SK-N-SH (cell line): ENCODE measurements around the gene LRRC51. TPM values are rescaled to one million over a fixed set of nuclear protein-coding genes. Genes with fewer than 3 reads are reported as not detected.

Experiments
- CTCF ChIA-PET: fragments of 300-600, 350-600 bp; formaldehyde crosslinking; extraction: SDS; loops from one replicate; lab custom pipeline; 2021; lab: Yijun Ruan, JAX
- POLR2A ChIA-PET: fragments of 350-600 bp; sonication (Branson Sonifier 250); formaldehyde crosslinking; extraction: SDS; loops from one replicate; lab custom pipeline; 2020; ENCODE audit warnings: antibody characterized with exemption, inconsistent platforms; lab: Yijun Ruan, JAX
- DNase-seq: peaks from one replicate; pipeline ENCODE4 v3.0.0; 2012
- H2AFZ ChIP-seq: fragments of 200-600 bp; sonication (generic); 2 replicates; pipeline ENCODE4 v1.8.1; 2016; ENCODE audit warnings: antibody characterized with exemption, mild to moderate bottlenecking, low read depth
- H3F3A ChIP-seq: fragments of 200-600 bp; sonication (generic); replicated peaks from 2 replicates; pipeline ENCODE3; 2016; ENCODE audit warnings: antibody characterized with exemption, mild to moderate bottlenecking; ENCODE audit not compliant: insufficient read depth
- H3K27ac ChIP-seq, 2 experiments: fragments of 200-500 bp in 1 of 2; fragments of 200-600 bp in 1 of 2; sonication (Bioruptor generic) in 1 of 2; sonication (generic), shearing (Covaris generic) in 1 of 2; 2 replicates each; pipeline versions ENCODE4 v1.5.1 to v1.6.1; 2014 to 2016; ENCODE audit warnings: low read depth in 2 of 2, inconsistent platforms in 1 of 2, low read length in 1 of 2, mild to moderate bottlenecking in 1 of 2, mixed read lengths in 1 of 2
- H3K27me3 ChIP-seq: fragments of 200-600 bp; sonication (generic), shearing (Covaris generic); 2 replicates; pipeline ENCODE4 v1.6.1; 2016; ENCODE audit warnings: mixed run types; ENCODE audit not compliant: insufficient read depth
- H3K36me3 ChIP-seq, 2 experiments: fragments of 200-500 bp in 1 of 2; fragments of 200-600 bp in 1 of 2; sonication (Bioruptor generic) in 1 of 2; sonication (generic) in 1 of 2; replicated peaks in 1 of 2; 2 replicates each; pipeline versions ENCODE3 to v1.5.1; 2014 to 2016; ENCODE audit warnings: low read length in 1 of 2, mild to moderate bottlenecking in 1 of 2; ENCODE audit not compliant: insufficient read depth in 2 of 2, control insufficient read depth in 1 of 2
- H3K4me1 ChIP-seq, 2 experiments: fragments of 200-500 bp in 1 of 2; fragments of 200-600 bp in 1 of 2; sonication (Bioruptor generic) in 1 of 2; sonication (generic), shearing (Covaris generic) in 1 of 2; 2 replicates each; pipeline versions ENCODE4 v1.5.1 to v1.6.1; 2014 to 2016; ENCODE audit warnings: low read depth in 1 of 2, low read length in 1 of 2, mixed run types in 1 of 2; ENCODE audit not compliant: insufficient read depth in 2 of 2, control insufficient read depth in 1 of 2
- H3K4me2 ChIP-seq: fragments of 200-600 bp; sonication (generic), shearing (Covaris generic); 2 replicates; pipeline ENCODE4 v1.6.1; 2017; ENCODE audit warnings: mixed run types
- H3K4me3 ChIP-seq, 2 experiments: fragments of 200-500 bp in 1 of 2; fragments of 200-600 bp in 1 of 2; sonication (Bioruptor generic) in 1 of 2; sonication (generic), shearing (Covaris generic) in 1 of 2; 2 replicates each; pipeline versions ENCODE4 v1.5.1 to v1.8.1; 2014 to 2016; ENCODE audit warnings: low read depth in 2 of 2, inconsistent platforms in 1 of 2, low read length in 1 of 2, mild to moderate bottlenecking in 1 of 2, mixed read lengths in 1 of 2, moderate library complexity in 1 of 2
- H3K79me2 ChIP-seq: fragments of 200-600 bp; sonication (generic); 2 replicates; pipeline ENCODE4 v1.8.1; 2017; ENCODE audit warnings: mild to moderate bottlenecking; ENCODE audit not compliant: insufficient read depth
- H3K9ac ChIP-seq: fragments of 200-600 bp; sonication (generic); 2 replicates; pipeline ENCODE4 v1.6.1; 2017; ENCODE audit warnings: mixed run types
- H3K9me2 ChIP-seq: fragments of 200-600 bp; sonication (generic); 2 replicates; pipeline ENCODE4 v1.6.1; 2017; ENCODE audit warnings: mixed run types
- H3K9me3 ChIP-seq: fragments of 200-600 bp; sonication (generic); 2 replicates; pipeline ENCODE4 v1.6.1; 2017; ENCODE audit warnings: mixed run types, mild to moderate bottlenecking, moderate library complexity
- H4K20me1 ChIP-seq: fragments of 200-600 bp; sonication (generic); 2 replicates; pipeline ENCODE4 v1.6.1; 2017; ENCODE audit warnings: mild to moderate bottlenecking, mixed run types; ENCODE audit not compliant: insufficient read depth
- CHD2 ChIP-seq: fragments of 150-350 bp; IDR thresholded peaks from 2 replicates; pipeline ENCODE4 v1.6.1; 2018; ENCODE audit warnings: low read length; ENCODE audit not compliant: partially characterized antibody
- ELF1 ChIP-seq: IDR thresholded peaks from 2 replicates; pipeline ENCODE4 v1.4.0; 2012
- EP300 ChIP-seq, 2 experiments: IDR thresholded peaks; 2 replicates each; pipeline versions ENCODE4 v1.4.0 to v1.6.1; 2012; ENCODE audit warnings: borderline replicate concordance in 1 of 2, low read depth in 1 of 2, low read length in 1 of 2
- EZH2phosphoT487 ChIP-seq: fragments of 200-600 bp; sonication (generic); IDR thresholded peaks from 2 replicates; pipeline ENCODE4 v1.6.1; 2017; ENCODE audit warnings: low read depth, mixed run types, mild to moderate bottlenecking, antibody characterized with exemption, moderate library complexity, borderline replicate concordance
- FOSL2 ChIP-seq: IDR thresholded peaks from 2 replicates; pipeline ENCODE4 v1.4.0; 2012; ENCODE audit warnings: low read depth, mild to moderate bottlenecking, moderate library complexity, borderline replicate concordance
- GABPA ChIP-seq: IDR thresholded peaks from 2 replicates; pipeline ENCODE4 v1.4.0; 2012; ENCODE audit warnings: low read depth, mild to moderate bottlenecking
- MEF2A ChIP-seq: IDR thresholded peaks from 2 replicates; pipeline ENCODE4 v1.4.0; 2012; ENCODE audit warnings: low read depth, borderline replicate concordance
- MXI1 ChIP-seq: IDR thresholded peaks from 2 replicates; pipeline ENCODE4 v1.6.1; 2012; ENCODE audit warnings: mild to moderate bottlenecking, low read depth, low read length, improper control_type of control experiment
- NRF1 ChIP-seq: IDR thresholded peaks from 2 replicates; pipeline ENCODE4 v1.6.1; 2012; ENCODE audit warnings: low read depth, mild to moderate bottlenecking, low read length
- POLR2AphosphoS5 ChIP-seq: IDR thresholded peaks from 2 replicates; pipeline ENCODE4 v1.6.1; 2012; ENCODE audit warnings: low read depth, low read length
- RCOR1 ChIP-seq: fragments of 150-350 bp; IDR thresholded peaks from 2 replicates; pipeline ENCODE4 v1.6.1; 2017; ENCODE audit warnings: antibody characterized with exemption, low read length
- RFX5 ChIP-seq: IDR thresholded peaks from 2 replicates; pipeline ENCODE4 v1.6.1; 2012; ENCODE audit warnings: mild to moderate bottlenecking, improper control_type of control experiment, low read length
- TAF1 ChIP-seq: IDR thresholded peaks from 2 replicates; pipeline ENCODE4 v1.6.1; 2012; ENCODE audit warnings: low read depth, mild to moderate bottlenecking, low read length, moderate library complexity, borderline replicate concordance
- TCF12 ChIP-seq: IDR thresholded peaks from 2 replicates; pipeline ENCODE4 v1.4.0; 2012
- TEAD4 ChIP-seq: IDR thresholded peaks from 2 replicates; pipeline ENCODE4 v1.4.0; 2012; ENCODE audit warnings: mild to moderate bottlenecking, borderline replicate concordance; ENCODE audit not compliant: insufficient read depth
- YY1 ChIP-seq: IDR thresholded peaks from 2 replicates; pipeline ENCODE4 v1.4.0; 2012; ENCODE audit warnings: low read depth, mild to moderate bottlenecking
- WGBS: methylation state at CpG from one replicate; pipeline ENCODE4 v1.1.6; 2017; ENCODE audit warnings: low lambda C conversion rate; 5-methylcytosine and 5-hydroxymethylcytosine counted together
- polyA plus RNA-seq, 3 experiments: library from polyadenylated mRNA; depleted of rRNA; stranded (reverse); fragments of >200 nt; gene quantifications; 2 replicates each; pipeline ENCODE4 v1.2.3, GENCODE V29; 2012
- TF ChIP-seq, protein P1 (sequence below): IDR thresholded peaks from 2 replicates; pipeline ENCODE4 v1.6.1; 2012; ENCODE audit warnings: mild to moderate bottlenecking, low read depth, low read length, moderate library complexity
- TF ChIP-seq, protein P2 (sequence below): IDR thresholded peaks from 2 replicates; pipeline ENCODE4 v1.4.0; 2012; ENCODE audit warnings: low read depth
- TF ChIP-seq, protein P3 (sequence below): IDR thresholded peaks from 2 replicates; pipeline ENCODE4 v1.4.0; 2012; ENCODE audit warnings: low read depth, borderline replicate concordance
- TF ChIP-seq, protein P4 (sequence below): fragments of 150-350 bp; IDR thresholded peaks from 2 replicates; pipeline ENCODE4 v1.6.1; 2016; ENCODE audit warnings: mild to moderate bottlenecking, low read depth, low read length
- TF ChIP-seq, protein P5 (sequence below): IDR thresholded peaks from 2 replicates; pipeline ENCODE4; 2012
- TF ChIP-seq, protein P6 (sequence below): IDR thresholded peaks from 2 replicates; pipeline ENCODE4 v1.4.0; 2012; ENCODE audit warnings: low read depth, borderline replicate concordance

Gene LRRC51
- polyA plus RNA-seq, 1 of the 3 experiments (the other 2 are of a cell fraction): 7.3 TPM

DNA sequence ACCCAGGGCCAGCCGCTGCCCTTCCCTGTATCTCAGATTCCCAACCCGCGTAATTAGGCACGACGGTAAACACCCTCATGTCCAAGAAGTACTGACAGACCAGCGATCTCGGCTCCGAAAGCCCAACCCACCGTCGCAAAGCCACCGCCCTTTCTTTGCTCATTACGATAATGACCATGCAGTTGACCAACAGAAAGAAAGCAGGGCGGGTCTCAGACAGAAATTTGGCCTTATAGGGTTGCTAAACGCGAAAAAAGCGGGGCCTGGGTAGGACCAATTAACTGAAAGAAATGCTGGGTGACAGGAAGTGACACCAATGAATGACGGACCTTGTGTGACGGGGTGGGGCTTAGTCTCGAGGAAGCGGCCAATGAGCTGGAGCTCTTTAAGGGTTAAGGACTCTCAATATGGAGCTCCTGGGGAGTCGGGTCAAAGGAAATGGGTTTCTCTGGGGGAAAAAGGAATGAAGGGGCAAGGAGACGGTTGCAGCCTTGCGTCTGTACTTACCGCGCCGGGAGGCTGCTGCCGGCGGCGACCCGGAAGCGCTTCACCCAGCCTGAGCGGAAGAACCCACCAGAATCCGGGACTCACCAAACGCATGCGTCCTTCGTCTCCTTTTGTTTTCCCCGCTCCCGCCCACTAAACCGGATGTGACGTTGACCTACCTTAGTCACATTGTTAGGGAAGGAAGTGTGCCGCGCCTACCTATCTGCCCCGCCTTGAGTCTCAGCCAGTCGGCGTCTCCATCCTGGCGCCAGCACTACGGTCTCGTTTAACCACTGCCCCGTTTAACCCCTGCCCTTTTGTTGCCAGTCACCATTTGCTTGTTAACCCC lies 31.7 kb downstream of the LRRC51 start, which contains the start of gene ANAPC15:
TSS of gene ANAPC15 (minus strand) at position 553 of the 835 bp plus-strand sequence. CDS start 1,419 bp downstream, outside the sequence.
- ChIA-PET POLR2A (interaction anchor here (0.6 to 2.2 kb wide), 13 partner anchors 9 to 302 kb away, joined by 3 to 11 read pairs (median 4); partner anchors contain the start of genes LAMTOR1, RNF121 and XNDC1N), CTCF (interaction anchor here (1.2 to 4.5 kb wide), 6 partner anchors 31 to 318 kb away, joined by 3 to 21 read pairs (median 6); no protein-coding TSS in a partner anchor)
- under 1% methylated on average over 39 of the region's 49 CpGs for WGBS
- Histone ChIP-seq H3K4me2 (peak within 1 kb of the TSS; percentile 79), H3K4me1 (peaks cover 6 to 16% of the 10 kb centered on the region in 2 experiments; a peak in 3 of 4 replicates), H3K27me3 (no peaks in the 10 kb centered on the region), H3K79me2 (no peaks in the 10 kb centered on the region), H3F3A (peaks cover 3% of the 10 kb centered on the region), H4K20me1 (no peaks in the 10 kb centered on the region), H3K36me3 (peaks cover 2 to 5% of the 10 kb centered on the region in 2 experiments), H3K9me3 (no peaks in the 10 kb centered on the region), H3K9ac (peak within 1 kb of the TSS; percentile 93), H3K9me2 (no peaks in the 10 kb centered on the region), H3K4me3 (peak within 1 kb of the TSS; percentile 71 to 77), H3K27ac (peak within 1 kb of the TSS; percentile 96 to 99), H2AFZ (peak within 1 kb of the TSS; percentile 63)
- peak; percentile 84 for DNase-seq
- TF ChIP-seq POLR2AphosphoS5 (peak; percentile 99), TEAD4 (no peak), YY1 (0 out of 2 replicates have a peak, but pooled peaks have one; percentile 13), RCOR1 (no peak), TAF1 (peak; percentile 58), RFX5 (peak; percentile 52; the same call in 1 of the 2 replicates), ELF1 (peak; percentile 69), NRF1 (peak; percentile 79), EP300 (IDR thresholded peaks at IDR 0.05; ENCODE audit: borderline replicate concordance in 1 of 2, low read depth in 1 of 2, low read length in 1 of 2) (peak in 1 of 2 experiments; percentile 23; a peak in 1 of 4 replicates), GABPA (peak; percentile 98), CHD2 (peak; percentile 85), EZH2phosphoT487 (no peak), FOSL2 (no peak), MXI1 (peak; percentile 94), TCF12 (peak; percentile 7; the same call in 1 of the 2 replicates), MEF2A (no peak)
- TF ChIP-seq, protein P1, sequence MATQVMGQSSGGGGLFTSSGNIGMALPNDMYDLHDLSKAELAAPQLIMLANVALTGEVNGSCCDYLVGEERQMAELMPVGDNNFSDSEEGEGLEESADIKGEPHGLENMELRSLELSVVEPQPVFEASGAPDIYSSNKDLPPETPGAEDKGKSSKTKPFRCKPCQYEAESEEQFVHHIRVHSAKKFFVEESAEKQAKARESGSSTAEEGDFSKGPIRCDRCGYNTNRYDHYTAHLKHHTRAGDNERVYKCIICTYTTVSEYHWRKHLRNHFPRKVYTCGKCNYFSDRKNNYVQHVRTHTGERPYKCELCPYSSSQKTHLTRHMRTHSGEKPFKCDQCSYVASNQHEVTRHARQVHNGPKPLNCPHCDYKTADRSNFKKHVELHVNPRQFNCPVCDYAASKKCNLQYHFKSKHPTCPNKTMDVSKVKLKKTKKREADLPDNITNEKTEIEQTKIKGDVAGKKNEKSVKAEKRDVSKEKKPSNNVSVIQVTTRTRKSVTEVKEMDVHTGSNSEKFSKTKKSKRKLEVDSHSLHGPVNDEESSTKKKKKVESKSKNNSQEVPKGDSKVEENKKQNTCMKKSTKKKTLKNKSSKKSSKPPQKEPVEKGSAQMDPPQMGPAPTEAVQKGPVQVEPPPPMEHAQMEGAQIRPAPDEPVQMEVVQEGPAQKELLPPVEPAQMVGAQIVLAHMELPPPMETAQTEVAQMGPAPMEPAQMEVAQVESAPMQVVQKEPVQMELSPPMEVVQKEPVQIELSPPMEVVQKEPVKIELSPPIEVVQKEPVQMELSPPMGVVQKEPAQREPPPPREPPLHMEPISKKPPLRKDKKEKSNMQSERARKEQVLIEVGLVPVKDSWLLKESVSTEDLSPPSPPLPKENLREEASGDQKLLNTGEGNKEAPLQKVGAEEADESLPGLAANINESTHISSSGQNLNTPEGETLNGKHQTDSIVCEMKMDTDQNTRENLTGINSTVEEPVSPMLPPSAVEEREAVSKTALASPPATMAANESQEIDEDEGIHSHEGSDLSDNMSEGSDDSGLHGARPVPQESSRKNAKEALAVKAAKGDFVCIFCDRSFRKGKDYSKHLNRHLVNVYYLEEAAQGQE: 0 out of 2 replicates have a peak, but pooled peaks have one; percentile 38
- TF ChIP-seq, protein P2, sequence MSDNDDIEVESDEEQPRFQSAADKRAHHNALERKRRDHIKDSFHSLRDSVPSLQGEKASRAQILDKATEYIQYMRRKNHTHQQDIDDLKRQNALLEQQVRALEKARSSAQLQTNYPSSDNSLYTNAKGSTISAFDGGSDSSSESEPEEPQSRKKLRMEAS: peak; percentile 83
- TF ChIP-seq, protein P3, sequence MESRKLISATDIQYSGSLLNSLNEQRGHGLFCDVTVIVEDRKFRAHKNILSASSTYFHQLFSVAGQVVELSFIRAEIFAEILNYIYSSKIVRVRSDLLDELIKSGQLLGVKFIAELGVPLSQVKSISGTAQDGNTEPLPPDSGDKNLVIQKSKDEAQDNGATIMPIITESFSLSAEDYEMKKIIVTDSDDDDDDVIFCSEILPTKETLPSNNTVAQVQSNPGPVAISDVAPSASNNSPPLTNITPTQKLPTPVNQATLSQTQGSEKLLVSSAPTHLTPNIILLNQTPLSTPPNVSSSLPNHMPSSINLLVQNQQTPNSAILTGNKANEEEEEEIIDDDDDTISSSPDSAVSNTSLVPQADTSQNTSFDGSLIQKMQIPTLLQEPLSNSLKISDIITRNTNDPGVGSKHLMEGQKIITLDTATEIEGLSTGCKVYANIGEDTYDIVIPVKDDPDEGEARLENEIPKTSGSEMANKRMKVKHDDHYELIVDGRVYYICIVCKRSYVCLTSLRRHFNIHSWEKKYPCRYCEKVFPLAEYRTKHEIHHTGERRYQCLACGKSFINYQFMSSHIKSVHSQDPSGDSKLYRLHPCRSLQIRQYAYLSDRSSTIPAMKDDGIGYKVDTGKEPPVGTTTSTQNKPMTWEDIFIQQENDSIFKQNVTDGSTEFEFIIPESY: no peak; the same call in 1 of the 2 replicates
- TF ChIP-seq, protein P4, sequence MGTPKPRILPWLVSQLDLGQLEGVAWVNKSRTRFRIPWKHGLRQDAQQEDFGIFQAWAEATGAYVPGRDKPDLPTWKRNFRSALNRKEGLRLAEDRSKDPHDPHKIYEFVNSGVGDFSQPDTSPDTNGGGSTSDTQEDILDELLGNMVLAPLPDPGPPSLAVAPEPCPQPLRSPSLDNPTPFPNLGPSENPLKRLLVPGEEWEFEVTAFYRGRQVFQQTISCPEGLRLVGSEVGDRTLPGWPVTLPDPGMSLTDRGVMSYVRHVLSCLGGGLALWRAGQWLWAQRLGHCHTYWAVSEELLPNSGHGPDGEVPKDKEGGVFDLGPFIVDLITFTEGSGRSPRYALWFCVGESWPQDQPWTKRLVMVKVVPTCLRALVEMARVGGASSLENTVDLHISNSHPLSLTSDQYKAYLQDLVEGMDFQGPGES: peak; percentile 57
- TF ChIP-seq, protein P5, sequence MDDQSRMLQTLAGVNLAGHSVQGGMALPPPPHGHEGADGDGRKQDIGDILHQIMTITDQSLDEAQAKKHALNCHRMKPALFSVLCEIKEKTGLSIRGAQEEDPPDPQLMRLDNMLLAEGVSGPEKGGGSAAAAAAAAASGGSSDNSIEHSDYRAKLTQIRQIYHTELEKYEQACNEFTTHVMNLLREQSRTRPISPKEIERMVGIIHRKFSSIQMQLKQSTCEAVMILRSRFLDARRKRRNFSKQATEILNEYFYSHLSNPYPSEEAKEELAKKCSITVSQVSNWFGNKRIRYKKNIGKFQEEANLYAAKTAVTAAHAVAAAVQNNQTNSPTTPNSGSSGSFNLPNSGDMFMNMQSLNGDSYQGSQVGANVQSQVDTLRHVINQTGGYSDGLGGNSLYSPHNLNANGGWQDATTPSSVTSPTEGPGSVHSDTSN: peak; percentile 97
- TF ChIP-seq, protein P6, sequence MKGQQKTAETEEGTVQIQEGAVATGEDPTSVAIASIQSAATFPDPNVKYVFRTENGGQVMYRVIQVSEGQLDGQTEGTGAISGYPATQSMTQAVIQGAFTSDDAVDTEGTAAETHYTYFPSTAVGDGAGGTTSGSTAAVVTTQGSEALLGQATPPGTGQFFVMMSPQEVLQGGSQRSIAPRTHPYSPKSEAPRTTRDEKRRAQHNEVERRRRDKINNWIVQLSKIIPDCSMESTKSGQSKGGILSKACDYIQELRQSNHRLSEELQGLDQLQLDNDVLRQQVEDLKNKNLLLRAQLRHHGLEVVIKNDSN: peak; percentile 78
